ENCODE measurements around the gene HK1. TPM values are rescaled to one million over a fixed set of nuclear protein-coding genes. Genes with fewer than 3 reads are reported as not detected.

HK1 gene
- total RNA-seq, 2 donors from 2014 or later, result 150 to 158 TPM

DNA sequence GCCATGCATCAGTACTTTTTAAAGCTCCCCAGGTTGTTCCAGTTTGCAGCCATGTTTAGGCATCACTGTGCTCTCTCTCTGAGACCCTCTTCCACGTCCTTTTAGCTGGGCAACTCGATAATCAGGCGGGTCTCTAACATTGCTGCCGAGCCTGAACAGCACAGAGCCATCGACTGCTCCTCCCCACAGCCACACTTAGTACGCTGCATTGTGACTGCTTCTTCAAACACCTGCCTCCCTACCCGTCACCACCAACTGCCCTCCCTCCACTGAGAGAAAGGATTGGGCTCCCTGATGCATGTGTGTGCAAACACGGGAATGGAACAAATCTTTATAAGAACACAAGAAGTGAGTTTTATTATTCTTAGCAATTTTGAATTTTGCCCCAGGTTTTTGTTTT lies 149.9 kb downstream of the HK1 start:
- no peak for DNase-seq (ENCODE audit: low spot score)
- H3K9me3 ChIP-seq, result no peaks in the 10 kb centered on the region
- TF ChIP-seq CTCF (IDR thresholded peaks at IDR 0.05), result no peak
- no peak overlapping the region for H3K4me3 ChIP-seq
- no peak overlapping the region for H3K27ac ChIP-seq
- H3K4me1 ChIP-seq (ENCODE audit: control insufficient read depth in 1 of 2, low read depth in 2 of 2), result no peaks in the 10 kb centered on the region
- no peaks in the 10 kb centered on the region for H3K27me3 ChIP-seq (replicated peaks; ENCODE audit: insufficient read depth)
- H3K36me3 ChIP-seq, result no peaks in the 10 kb centered on the region
- ATAC-seq (ENCODE audit: insufficient number of reproducible peaks, low FRiP score, low read depth), result no peak

GRCh38 chr10:69434169-69434568 lies 155.9 kb downstream of the HK1 start:
- H3K4me1 ChIP-seq (ENCODE audit: control insufficient read depth in 1 of 2, low read depth in 2 of 2), result peaks cover 0 to 10% of the 10 kb centered on the region in 2 donors
- H3K27me3 ChIP-seq (replicated peaks; ENCODE audit: insufficient read depth), result no peaks in the 10 kb centered on the region
- H3K4me3 ChIP-seq, result no peak overlapping the region
- no peaks in the 10 kb centered on the region for H3K9me3 ChIP-seq
- no peaks in the 10 kb centered on the region for H3K36me3 ChIP-seq
- TF ChIP-seq CTCF (IDR thresholded peaks at IDR 0.05), result no peak
- DNase-seq (ENCODE audit: low spot score), result no peak
- ATAC-seq (ENCODE audit: insufficient number of reproducible peaks, low FRiP score, low read depth), result no peak
- H3K27ac ChIP-seq, result no peak overlapping the region

DNA sequence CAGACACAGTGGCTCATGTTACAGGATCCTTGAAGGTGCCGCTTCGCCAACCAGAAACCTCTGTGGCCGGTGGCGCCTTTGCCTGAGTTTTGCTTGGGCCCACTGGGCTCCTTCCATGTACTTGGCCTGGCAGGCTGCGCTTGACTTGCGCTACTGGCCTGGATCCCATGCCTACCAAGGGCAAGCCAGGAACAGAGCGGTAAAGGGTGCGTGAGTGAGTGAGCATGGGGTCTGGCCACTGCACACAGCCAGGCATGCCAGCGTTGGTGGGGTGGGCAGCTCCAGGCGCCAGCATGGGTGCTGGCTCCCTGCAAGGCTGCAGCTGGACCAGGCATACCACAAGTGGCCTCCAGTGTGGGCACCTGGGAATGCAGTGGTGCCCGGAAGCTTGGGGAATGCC lies 156.6 kb downstream of the HK1 start:
- no peak for TF ChIP-seq CTCF (IDR thresholded peaks at IDR 0.05)
- Histone ChIP-seq H3K36me3 (no peaks in the 10 kb centered on the region), H3K4me1 (ENCODE audit: control insufficient read depth in 1 of 2, low read depth in 2 of 2) (peaks cover 1 to 15% of the 10 kb centered on the region in 2 donors), H3K4me3 (no peak overlapping the region), H3K27me3 (replicated peaks; ENCODE audit: insufficient read depth) (no peaks in the 10 kb centered on the region), H3K9me3 (no peaks in the 10 kb centered on the region), H3K27ac (no peak overlapping the region)
- DNase-seq (ENCODE audit: low spot score), result no peak
- ATAC-seq (ENCODE audit: insufficient number of reproducible peaks, low FRiP score, low read depth), result no peak

- no peaks in the 10 kb centered on the region for H3K27me3 ChIP-seq (replicated peaks; ENCODE audit: insufficient read depth)
- ATAC-seq (ENCODE audit: insufficient number of reproducible peaks, low FRiP score, low read depth) (no peak), DNase-seq (ENCODE audit: low spot score) (no peak)
- H3K27ac ChIP-seq, result no peak overlapping the region
- no peaks in the 10 kb centered on the region for H3K36me3 ChIP-seq
- no peak for TF ChIP-seq CTCF (IDR thresholded peaks at IDR 0.05)
- H3K4me1 ChIP-seq (ENCODE audit: control insufficient read depth in 1 of 2, low read depth in 2 of 2), result peaks cover 3 to 15% of the 10 kb centered on the region in 2 donors
- H3K4me3 ChIP-seq, result no peak overlapping the region
- no peaks in the 10 kb centered on the region for H3K9me3 ChIP-seq
Measured at GRCh38 chr10:69435966-69436520, 157.7 kb downstream of the HK1 start.

- Histone ChIP-seq H3K27me3 (replicated peaks; ENCODE audit: insufficient read depth) (no peaks in the 10 kb centered on the region), H3K4me3 (no peak overlapping the region), H3K9me3 (no peaks in the 10 kb centered on the region), H3K4me1 (ENCODE audit: control insufficient read depth in 1 of 2, low read depth in 2 of 2) (peaks cover 3 to 15% of the 10 kb centered on the region in 2 donors), H3K36me3 (no peaks in the 10 kb centered on the region), H3K27ac (no peak overlapping the region)
- no peak for DNase-seq (ENCODE audit: low spot score)
- TF ChIP-seq CTCF (IDR thresholded peaks at IDR 0.05), result no peak
- no peak for ATAC-seq (ENCODE audit: insufficient number of reproducible peaks, low FRiP score, low read depth)
Measured at GRCh38 chr10:69437321-69438259, 159.3 kb downstream of the HK1 start.

Measured in thoracic aorta (tissue), 2 donors.